Heart left ventricle (tissue), 16 donors: Measurements from ENCODE around the gene NGB. TPM values are rescaled to one million over a fixed set of nuclear protein-coding genes. Genes with fewer than 3 reads are reported as not detected.

Experiments used
- ATAC-seq, 4 donors: fragments of 200-7000 bp; cut with Tn5 transposase; one replicate each; pipeline ENCODE4 v1.9.1; 2020 to 2022; ENCODE audit warnings: moderate library complexity in 4 of 4, mild to moderate bottlenecking in 3 of 4, moderate number of reproducible peaks in 1 of 4
- DNase-seq, 5 donors: peaks; one replicate each; pipeline ENCODE4 v3.0.0-alpha.2; 2020
- H3K27ac ChIP-seq, 12 donors: fragments of 200-600 bp; sonication (generic) in 4 of 12; one replicate each; pipeline versions ENCODE4 v1.5.0 to v1.8.0; 2016 to 2022; ENCODE audit warnings: mild to moderate bottlenecking in 2 of 12
- H3K27me3 ChIP-seq, 9 donors: fragments of 200-600 bp; sonication (generic) in 2 of 9; one replicate each; pipeline versions ENCODE4 v1.5.1 to v1.8.0; 2016 to 2022; ENCODE audit warnings: mild to moderate bottlenecking in 3 of 9
- H3K36me3 ChIP-seq, 9 donors: fragments of 200-600 bp; sonication (generic) in 2 of 9; one replicate each; pipeline versions ENCODE4 v1.5.0 to v1.8.0; 2018 to 2022; ENCODE audit warnings: mild to moderate bottlenecking in 2 of 9
- H3K4me1 ChIP-seq, 12 donors: fragments of 200-600 bp; sonication (generic) in 4 of 12; one replicate each; pipeline versions ENCODE4 v1.5.0 to v1.8.0; 2016 to 2022; ENCODE audit warnings: mild to moderate bottlenecking in 3 of 12
- H3K4me3 ChIP-seq, 12 donors: fragments of 200-600 bp; sonication (generic) in 4 of 12; one replicate each; pipeline versions ENCODE4 v1.5.0 to v1.8.0; 2017 to 2022; ENCODE audit warnings: mild to moderate bottlenecking in 9 of 12, moderate library complexity in 4 of 12
- H3K9me3 ChIP-seq, 12 donors: fragments of 200-600 bp; sonication (generic) in 4 of 12; one replicate each; pipeline versions ENCODE4 v1.5.0 to v1.8.0; 2016 to 2022; ENCODE audit warnings: mild to moderate bottlenecking in 1 of 12
- CTCF ChIP-seq, 12 donors: fragments of 200-600 bp; sonication (generic) in 4 of 12; IDR thresholded peaks; one replicate each; pipeline versions ENCODE4 v1.5.0 to v1.8.0; 2018 to 2022; ENCODE audit warnings: antibody characterized with exemption in 12 of 12, mild to moderate bottlenecking in 5 of 12
- POLR2A ChIP-seq, 2 donors: fragments of 450-650 bp; IDR thresholded peaks; one replicate each; pipeline ENCODE4 v1.6.1; 2017; ENCODE audit warnings: antibody characterized with exemption in 2 of 2, mild to moderate bottlenecking in 2 of 2, moderate library complexity in 2 of 2
- WGBS, 4 donors: extraction: QIAGEN DNeasy Blood & Tissue Kit in 2 of 4; methylation state at CpG; one replicate each; pipeline versions ENCODE4 v1.1.5 to v1.1.7; 2013 to 2018; 5-methylcytosine and 5-hydroxymethylcytosine counted together
- intact Hi-C, 10 donors: fragments of 100-400 bp; cut with DNase I; formaldehyde crosslinking; loops; one replicate each; pipeline versions ENCODE4 v1.11.1 to v1.14.2; 2022
- polyA plus RNA-seq, 2 donors: library from polyadenylated mRNA; stranded (reverse); fragments of 200-250 nt; gene quantifications; one replicate each; pipeline ENCODE4 v1.2.3, GENCODE V29; 2013
- total RNA-seq, 9 donors: library from RNA; depleted of rRNA in 2 of 9; stranded (reverse); fragments of >200 nt in 2 of 9; fragmentation: NEBNext Ultra II Directional in 3 of 9; extraction: Animal tissue kit (Norgen Biotek cat#: 25700) in 3 of 9; gene quantifications; one replicate each; pipeline versions ENCODE4 v1.1.0 to v1.2.4, GENCODE V29; 2016 to 2023
- donor health status: ischemic (EF 13 %, LVEDD 7.1; RV severe dilation, severe dysfunction).
- donor health status: healthy with polysubstance abuse.
- donor health status: DM: no; HTN: yes; CAD: no.
- donor health status: DM: no; HTN: no; CAD: no.
- donor health status: ischemic (EF 25% LVEDD 6.9; RV normal size, moderate dysfunction).
- donor health status: ischemic (EF 25% LVEDD 5.7; RV mildly dilated, moderate dysfunction).
- donor health status: healthy.
- donor health status: DM: yes; HTN: yes; CAD: no.
- donor health status: ischemic (EF 35%, LVEDD 5.7; RV mildly dilated, moderate dysfunction).
- donor health status: nonischemic (EF 11% LVEDD 7.7; RV severe dilation, severe dysfunction).
- donor health status: DM: yes; HTN: yes; CAD: no.
- donor health status: PGD.
- donor health status: ischemic (EF 29% LVEDD 5.4; RV normal size, mild dysfunction).
- donor health status: nonischemic (EF 23%, LVEDD 6.1; RV moderate dilation, normal function).

The NGB gene
- total and polyA plus RNA-seq, 11 donors: not detected

GRCh38 chr14:77239412-77239811 is 31.6 kb downstream of the NGB start:
- no peaks in the 10 kb centered on the region for H3K9me3 ChIP-seq
- WGBS, 4 donors: 85 to 90% (median 89%) methylated on average over 13 to 16 of the region's 16 CpGs
- no peak for TF ChIP-seq CTCF (IDR thresholded peaks at IDR 0.05)
- no peak for TF ChIP-seq POLR2A (IDR thresholded peaks at IDR 0.05)
- H3K36me3 ChIP-seq: no peaks in the 10 kb centered on the region
- no peaks in the 10 kb centered on the region for H3K4me1 ChIP-seq
- H3K4me3 ChIP-seq: no peak overlapping the region
- no peak overlapping the region for H3K27ac ChIP-seq
- DNase-seq (no peak), ATAC-seq (no peak)
- intact Hi-C loops: no loop called here
- no peaks in the 10 kb centered on the region for H3K27me3 ChIP-seq

GRCh38 chr14:77238996-77239395 is 32.0 kb downstream of the NGB start:
- TF ChIP-seq POLR2A (IDR thresholded peaks at IDR 0.05): no peak
- TF ChIP-seq CTCF (IDR thresholded peaks at IDR 0.05): no peak
- no peak for ATAC-seq
- 43 to 61% (median 52%) methylated on average over 3 to 4 of the region's 4 CpGs for WGBS, 4 donors

GRCh38 chr14:77238356-77238755 is 32.6 kb downstream of the NGB start:
- DNase-seq (no peak), ATAC-seq (no peak)
- 58 to 85% (median 74%) methylated on average over 2 to 3 of the region's 3 CpGs for WGBS, 4 donors
- Histone ChIP-seq H3K9me3 (no peaks in the 10 kb centered on the region), H3K36me3 (no peaks in the 10 kb centered on the region), H3K27ac (no peak overlapping the region), H3K4me1 (no peaks in the 10 kb centered on the region), H3K27me3 (no peaks in the 10 kb centered on the region), H3K4me3 (no peak overlapping the region)
- intact Hi-C loops: no loop called here
- TF ChIP-seq POLR2A (IDR thresholded peaks at IDR 0.05): no peak
- no peak for TF ChIP-seq CTCF (IDR thresholded peaks at IDR 0.05)

More at GRCh38 chr14:77238996-77239395, 32.0 kb downstream of the NGB start:
- H3K27me3 ChIP-seq: no peaks in the 10 kb centered on the region
- H3K27ac ChIP-seq: no peak overlapping the region
- no peaks in the 10 kb centered on the region for H3K4me1 ChIP-seq
- intact Hi-C loops: no loop called here
- no peak overlapping the region for H3K4me3 ChIP-seq
- H3K9me3 ChIP-seq: no peaks in the 10 kb centered on the region
- DNase-seq: no peak
- no peaks in the 10 kb centered on the region for H3K36me3 ChIP-seq

GRCh38 chr14:77236814-77237213 is 34.2 kb downstream of the NGB start:
- intact Hi-C loops: no loop called here
- H3K4me1 ChIP-seq: no peaks in the 10 kb centered on the region
- no peak for TF ChIP-seq POLR2A (IDR thresholded peaks at IDR 0.05)
- TF ChIP-seq CTCF (IDR thresholded peaks at IDR 0.05): no peak
- no peak overlapping the region for H3K4me3 ChIP-seq
- no peaks in the 10 kb centered on the region for H3K9me3 ChIP-seq
- DNase-seq: no peak
- no peak for ATAC-seq
- no peak overlapping the region for H3K27ac ChIP-seq
- 63 to 71% (median 68%) methylated on average over 7 of the region's 7 CpGs for WGBS, 4 donors
- H3K27me3 ChIP-seq: no peaks in the 10 kb centered on the region
- H3K36me3 ChIP-seq: no peaks in the 10 kb centered on the region
